NOMO-1 (cell line): Measurements from ENCODE around the gene KANK3.
A peak's percentile ranks its signal among the peaks of the same experiment; 100 is the strongest.

Source experiments
- DNase-seq, 2 experiments: peaks; one replicate each; lab custom pipeline; 2025; ENCODE audit not compliant: unreplicated experiment in 2 of 2; lab: John Stamatoyannopoulos, UW

KANK3 gene

GRCh38 chr19:8340341-8341096 is 2.5 kb downstream of the KANK3 start:
- DNase-seq = no peak

GRCh38 chr19:8338835-8339234 is 4.2 kb downstream of the KANK3 start:
- DNase-seq = no peak

GRCh38 chr19:8337728-8338127 is 5.3 kb downstream of the KANK3 start:
- no peak for DNase-seq

GRCh38 chr19:8336660-8337059 is 6.4 kb downstream of the KANK3 start:
- DNase-seq = no peak

GRCh38 chr19:8336072-8336569 is 6.9 kb downstream of the KANK3 start:
- DNase-seq = no peak

- DNase-seq = no peak
Observed at GRCh38 chr19:8335343-8336071, 7.6 kb downstream of the KANK3 start.

- peak; percentile 36 to 63 for DNase-seq
Observed at GRCh38 chr19:8334458-8335342, 8.4 kb downstream of the KANK3 start.

- no peak for DNase-seq
Observed at GRCh38 chr19:8333767-8334457, 9.2 kb downstream of the KANK3 start.

- DNase-seq = no peak
Observed at GRCh38 chr19:8332976-8333766, 9.9 kb downstream of the KANK3 start.

- no peak for DNase-seq
Observed at GRCh38 chr19:8331263-8331845, 11.7 kb downstream of the KANK3 start.

- DNase-seq = no peak
Observed at GRCh38 chr19:8329996-8330395, 13.1 kb downstream of the KANK3 start.

GRCh38 chr19:8325454-8325853 is 17.6 kb downstream of the KANK3 start:
- DNase-seq = no peak

GRCh38 chr19:8324186-8325050 is 18.6 kb downstream of the KANK3 start:
- DNase-seq = no peak

- DNase-seq = no peak
Observed at GRCh38 chr19:8323781-8324185, 19.3 kb downstream of the KANK3 start.

GRCh38 chr19:8322638-8322997 is 20.4 kb downstream of the KANK3 start:
- no peak for DNase-seq

- DNase-seq = no peak
Observed at GRCh38 chr19:8321986-8322637, 20.9 kb downstream of the KANK3 start.

- DNase-seq = peak; percentile 87
Observed at GRCh38 chr19:8321067-8321985, 21.7 kb downstream of the KANK3 start, which contains the start of the genes NDUFA7 and RPS28. Gene NDUFA7, minus strand, starts transcription at chr19:8321375. Its CDS starts 17 bp downstream, at chr19:8321358. Gene RPS28, plus strand, starts transcription at chr19:8321496. Its CDS starts 35 bp downstream, at chr19:8321531.
